Measurements from ENCODE around the gene ZNF3. TPM values are rescaled to one million over a fixed set of nuclear protein-coding genes. Genes with fewer than 3 reads are reported as not detected.
A peak's percentile ranks its signal among the peaks of the same experiment; 100 is the strongest.

Gene ZNF3
- total RNA-seq, 1 donor from 2014 or later = 56.0 TPM

DNA sequence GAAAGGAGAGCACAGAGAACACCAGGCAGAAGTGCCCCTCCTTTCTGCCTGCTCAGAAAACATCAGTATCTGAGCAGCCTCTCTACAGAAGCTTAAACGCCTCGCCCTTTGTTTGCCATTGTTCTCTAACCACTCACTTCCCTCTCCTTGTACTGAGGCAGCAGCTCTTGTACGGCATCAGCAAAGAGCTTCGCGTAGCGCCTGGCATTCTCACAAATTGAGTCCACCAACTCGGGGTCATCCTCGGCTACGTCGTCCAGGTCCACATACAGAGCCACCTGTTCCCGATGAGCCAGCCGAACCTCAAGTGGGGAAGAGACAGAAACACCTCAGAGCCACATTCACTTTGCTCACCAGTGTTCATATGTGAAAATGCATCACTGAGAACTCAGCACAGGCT, 17.9 kb upstream of the ZNF3 start:
- Histone ChIP-seq H3K4me1 (peaks cover 14% of the 10 kb centered on the region), H2AFZ (replicated peaks) (no peak overlapping the region), H3K4me2 (peak overlapping the region; percentile 100), H3F3A (ENCODE audit: low read depth) (peaks cover 78% of the 10 kb centered on the region), H4K20me1 (ENCODE audit: low read depth) (peaks cover 57% of the 10 kb centered on the region), H3K79me2 (ENCODE audit: low read depth) (peaks cover 76% of the 10 kb centered on the region), H3K4me3 (peak overlapping the region; percentile 94), H3K27me3 (no peaks in the 10 kb centered on the region), H3K36me3 (peaks cover 25% of the 10 kb centered on the region), H3K9ac (peak overlapping the region; percentile 99), H3K9me3 (ENCODE audit: low read depth) (no peaks in the 10 kb centered on the region), H3K27ac (peak overlapping the region; percentile 98)
- TF ChIP-seq EZH2phosphoT487 (IDR thresholded peaks at IDR 0.05) = no peak
- TF ChIP-seq, protein P1, sequence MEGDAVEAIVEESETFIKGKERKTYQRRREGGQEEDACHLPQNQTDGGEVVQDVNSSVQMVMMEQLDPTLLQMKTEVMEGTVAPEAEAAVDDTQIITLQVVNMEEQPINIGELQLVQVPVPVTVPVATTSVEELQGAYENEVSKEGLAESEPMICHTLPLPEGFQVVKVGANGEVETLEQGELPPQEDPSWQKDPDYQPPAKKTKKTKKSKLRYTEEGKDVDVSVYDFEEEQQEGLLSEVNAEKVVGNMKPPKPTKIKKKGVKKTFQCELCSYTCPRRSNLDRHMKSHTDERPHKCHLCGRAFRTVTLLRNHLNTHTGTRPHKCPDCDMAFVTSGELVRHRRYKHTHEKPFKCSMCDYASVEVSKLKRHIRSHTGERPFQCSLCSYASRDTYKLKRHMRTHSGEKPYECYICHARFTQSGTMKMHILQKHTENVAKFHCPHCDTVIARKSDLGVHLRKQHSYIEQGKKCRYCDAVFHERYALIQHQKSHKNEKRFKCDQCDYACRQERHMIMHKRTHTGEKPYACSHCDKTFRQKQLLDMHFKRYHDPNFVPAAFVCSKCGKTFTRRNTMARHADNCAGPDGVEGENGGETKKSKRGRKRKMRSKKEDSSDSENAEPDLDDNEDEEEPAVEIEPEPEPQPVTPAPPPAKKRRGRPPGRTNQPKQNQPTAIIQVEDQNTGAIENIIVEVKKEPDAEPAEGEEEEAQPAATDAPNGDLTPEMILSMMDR (IDR thresholded peaks at IDR 0.05) = no peak
- TF ChIP-seq EZH2 (IDR thresholded peaks at IDR 0.05) = no peak
- peak overlapping the region; percentile 94 for H3K27ac Mint-ChIP-seq
- H3K4me1 Mint-ChIP-seq = peaks cover 41% of the 10 kb centered on the region
- peak; percentile 44 for DNase-seq (ENCODE audit: low spot score)
- H3K9me3 Mint-ChIP-seq = no peaks in the 10 kb centered on the region
- H3K27me3 Mint-ChIP-seq (ENCODE audit: insufficient read depth, low read depth) = peaks cover 30% of the 10 kb centered on the region
- H3K4me3 Mint-ChIP-seq = peak overlapping the region; percentile 95
- H3K36me3 Mint-ChIP-seq = peaks cover 50% of the 10 kb centered on the region

DNA sequence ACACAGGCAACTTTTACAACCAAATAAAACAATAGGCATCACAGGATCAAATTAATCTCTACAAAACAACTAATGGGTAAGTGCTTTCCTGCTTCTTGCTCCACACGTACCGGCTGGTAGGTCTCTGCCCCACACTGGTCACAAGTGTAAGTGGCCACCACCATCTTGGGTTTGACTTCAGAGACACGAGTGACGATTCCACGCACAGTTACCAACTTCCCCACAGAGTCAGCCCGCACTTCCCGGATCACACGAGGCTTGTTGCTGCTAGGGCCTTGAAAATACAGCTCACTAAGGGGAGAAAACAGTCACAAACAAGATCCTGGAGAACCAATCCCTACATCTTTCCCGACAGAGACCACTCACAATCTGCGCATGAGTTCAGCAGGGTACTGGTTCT, 17.4 kb upstream of the ZNF3 start:
- Histone ChIP-seq H2AFZ (replicated peaks) (no peak overlapping the region), H3K4me3 (peak overlapping the region; percentile 94), H3K27me3 (no peaks in the 10 kb centered on the region), H3K79me2 (ENCODE audit: low read depth) (peaks cover 76% of the 10 kb centered on the region), H3K9me3 (ENCODE audit: low read depth) (no peaks in the 10 kb centered on the region), H4K20me1 (ENCODE audit: low read depth) (peaks cover 63% of the 10 kb centered on the region), H3F3A (ENCODE audit: low read depth) (peaks cover 83% of the 10 kb centered on the region), H3K4me2 (peak overlapping the region; percentile 100), H3K36me3 (peaks cover 29% of the 10 kb centered on the region), H3K4me1 (peaks cover 14% of the 10 kb centered on the region), H3K27ac (peak overlapping the region; percentile 98), H3K9ac (peak overlapping the region; percentile 99)
- Mint-ChIP-seq H3K36me3 (peaks cover 50% of the 10 kb centered on the region), H3K9me3 (no peaks in the 10 kb centered on the region), H3K27me3 (ENCODE audit: insufficient read depth, low read depth) (peaks cover 30% of the 10 kb centered on the region), H3K4me1 (peaks cover 40% of the 10 kb centered on the region), H3K27ac (peak overlapping the region; percentile 38), H3K4me3 (peak overlapping the region; percentile 95)
- TF ChIP-seq EZH2phosphoT487 (IDR thresholded peaks at IDR 0.05) (no peak), EZH2 (IDR thresholded peaks at IDR 0.05) (no peak)
- TF ChIP-seq, protein P1 (IDR thresholded peaks at IDR 0.05) = no peak
- no peak for DNase-seq (ENCODE audit: low spot score)

DNA sequence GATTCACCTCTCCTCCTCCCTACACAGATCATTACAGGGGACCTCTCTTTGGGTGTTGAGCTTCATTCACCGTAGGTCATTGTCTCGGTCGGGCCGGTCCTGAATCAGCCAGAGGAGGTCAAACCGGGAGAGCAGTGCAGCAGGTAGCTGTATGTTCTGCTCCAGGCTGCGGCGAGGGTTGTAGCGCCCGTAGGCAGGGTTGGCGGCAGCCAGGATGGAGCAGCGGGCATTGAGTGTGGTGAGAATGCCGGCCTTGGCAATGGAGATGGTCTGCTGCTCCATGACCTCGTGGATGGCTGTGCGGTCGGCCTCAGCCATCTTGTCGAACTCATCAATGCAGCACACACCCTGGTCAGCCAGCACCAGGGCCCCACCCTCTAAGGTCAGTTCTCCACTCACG, 14.2 kb upstream of the ZNF3 start:
- Mint-ChIP-seq H3K4me3 (peak overlapping the region; percentile 50), H3K27ac (no peak overlapping the region), H3K36me3 (peaks cover 64% of the 10 kb centered on the region), H3K4me1 (peaks cover 32% of the 10 kb centered on the region), H3K27me3 (ENCODE audit: insufficient read depth, low read depth) (peaks cover 23% of the 10 kb centered on the region), H3K9me3 (no peaks in the 10 kb centered on the region)
- H3K27me3 ChIP-seq = no peaks in the 10 kb centered on the region
- no peak overlapping the region for H3K4me3 ChIP-seq
- peaks cover 29% of the 10 kb centered on the region for H3K36me3 ChIP-seq
- H3K9me3 ChIP-seq (ENCODE audit: low read depth) = no peaks in the 10 kb centered on the region
- no peak overlapping the region for H3K4me2 ChIP-seq
- H3K79me2 ChIP-seq (ENCODE audit: low read depth) = peaks cover 61% of the 10 kb centered on the region
- DNase-seq (ENCODE audit: low spot score) = no peak
- H3K4me1 ChIP-seq = peaks cover 14% of the 10 kb centered on the region
- peaks cover 96% of the 10 kb centered on the region for H3F3A ChIP-seq (ENCODE audit: low read depth)
- peaks cover 76% of the 10 kb centered on the region for H4K20me1 ChIP-seq (ENCODE audit: low read depth)
- no peak for TF ChIP-seq EZH2phosphoT487 (IDR thresholded peaks at IDR 0.05)
- TF ChIP-seq, protein P1 (IDR thresholded peaks at IDR 0.05) = no peak
- no peak for TF ChIP-seq EZH2 (IDR thresholded peaks at IDR 0.05)
- no peak overlapping the region for H2AFZ ChIP-seq (replicated peaks)
- H3K27ac ChIP-seq = peak overlapping the region; percentile 21
- no peak overlapping the region for H3K9ac ChIP-seq
